Endothelial cell of umbilical vein (primary cell): Measurements from ENCODE around the gene DCC.

Experiments
- EZH2 ChIP-seq: IDR thresholded peaks from 2 replicates; pipeline ENCODE4 v1.6.1; 2012; ENCODE audit warnings: borderline replicate concordance, low read depth, mild to moderate bottlenecking, moderate library complexity, low read length, inconsistent platforms; ENCODE audit not compliant: severe bottlenecking
- MYC ChIP-seq: IDR thresholded peaks from one replicate; pipeline ENCODE4 v1.6.1; 2011; ENCODE audit warnings: mild to moderate bottlenecking, low read depth, low read length
- POLR2A ChIP-seq: IDR thresholded peaks from 2 replicates; pipeline ENCODE4 v1.6.1; 2012; ENCODE audit warnings: low read depth, mild to moderate bottlenecking, control low read depth, low read length
- POLR2AphosphoS5 ChIP-seq: IDR thresholded peaks from 2 replicates; pipeline ENCODE4 v1.6.1; 2012; ENCODE audit warnings: low read depth, mild to moderate bottlenecking, control low read depth, low read length, moderate library complexity; ENCODE audit not compliant: insufficient read depth
- TF ChIP-seq, protein P1 (sequence below), 2 donors: IDR thresholded peaks; 1 replicate in 1 of 2; 2 replicates in 1 of 2; pipeline ENCODE4 v1.5.1; 2011; ENCODE audit warnings: low read length in 2 of 2, mild to moderate bottlenecking in 2 of 2, moderate library complexity in 2 of 2, control low read depth in 1 of 2, inconsistent platforms in 1 of 2, low read depth in 1 of 2; ENCODE audit not compliant: insufficient read depth in 1 of 2; ENCODE audit errors: extremely low read depth in 1 of 2
- TF ChIP-seq, protein P2 (sequence below): IDR thresholded peaks from 2 replicates; pipeline ENCODE4 v1.6.1; 2011; ENCODE audit not compliant: insufficient read depth, insufficient read length

DNA sequence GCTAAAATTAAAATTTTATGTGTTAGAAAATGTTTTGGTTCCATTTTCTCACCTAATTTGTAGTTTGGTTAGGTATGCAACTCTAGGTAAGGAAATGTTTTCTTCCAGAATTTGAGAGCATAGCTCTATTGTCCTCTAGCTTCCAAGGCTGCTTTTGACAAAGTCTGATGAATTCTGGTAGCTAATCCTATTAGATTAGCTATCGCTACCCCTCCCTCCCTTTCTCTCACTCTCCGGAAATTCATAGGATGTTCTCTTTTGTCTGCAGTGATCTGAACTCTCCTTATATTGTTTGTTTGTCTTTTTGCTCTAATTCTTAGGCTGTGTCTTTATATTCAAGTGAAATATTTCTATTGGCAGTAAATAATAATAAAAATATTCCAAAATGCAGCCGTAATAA is 382.9 kb downstream of the DCC start:
- TF ChIP-seq POLR2A: no peak
- TF ChIP-seq, protein P1, sequence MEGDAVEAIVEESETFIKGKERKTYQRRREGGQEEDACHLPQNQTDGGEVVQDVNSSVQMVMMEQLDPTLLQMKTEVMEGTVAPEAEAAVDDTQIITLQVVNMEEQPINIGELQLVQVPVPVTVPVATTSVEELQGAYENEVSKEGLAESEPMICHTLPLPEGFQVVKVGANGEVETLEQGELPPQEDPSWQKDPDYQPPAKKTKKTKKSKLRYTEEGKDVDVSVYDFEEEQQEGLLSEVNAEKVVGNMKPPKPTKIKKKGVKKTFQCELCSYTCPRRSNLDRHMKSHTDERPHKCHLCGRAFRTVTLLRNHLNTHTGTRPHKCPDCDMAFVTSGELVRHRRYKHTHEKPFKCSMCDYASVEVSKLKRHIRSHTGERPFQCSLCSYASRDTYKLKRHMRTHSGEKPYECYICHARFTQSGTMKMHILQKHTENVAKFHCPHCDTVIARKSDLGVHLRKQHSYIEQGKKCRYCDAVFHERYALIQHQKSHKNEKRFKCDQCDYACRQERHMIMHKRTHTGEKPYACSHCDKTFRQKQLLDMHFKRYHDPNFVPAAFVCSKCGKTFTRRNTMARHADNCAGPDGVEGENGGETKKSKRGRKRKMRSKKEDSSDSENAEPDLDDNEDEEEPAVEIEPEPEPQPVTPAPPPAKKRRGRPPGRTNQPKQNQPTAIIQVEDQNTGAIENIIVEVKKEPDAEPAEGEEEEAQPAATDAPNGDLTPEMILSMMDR (IDR thresholded peaks at IDR 0.05; ENCODE audit: extremely low read depth in 1 of 2, insufficient read depth in 1 of 2, low read depth in 1 of 2, low read length in 2 of 2): no peak
- TF ChIP-seq EZH2: no peak
- TF ChIP-seq, protein P2, sequence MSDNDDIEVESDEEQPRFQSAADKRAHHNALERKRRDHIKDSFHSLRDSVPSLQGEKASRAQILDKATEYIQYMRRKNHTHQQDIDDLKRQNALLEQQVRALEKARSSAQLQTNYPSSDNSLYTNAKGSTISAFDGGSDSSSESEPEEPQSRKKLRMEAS: no peak
- no peak for TF ChIP-seq POLR2AphosphoS5
- no peak for TF ChIP-seq MYC
